Measurements from ENCODE around the gene SOAT2. TPM values are rescaled to one million over a fixed set of nuclear protein-coding genes. Genes with fewer than 3 reads are reported as not detected.

The SOAT2 gene
- polyA plus RNA-seq, 1 donor = 126 TPM

DNA sequence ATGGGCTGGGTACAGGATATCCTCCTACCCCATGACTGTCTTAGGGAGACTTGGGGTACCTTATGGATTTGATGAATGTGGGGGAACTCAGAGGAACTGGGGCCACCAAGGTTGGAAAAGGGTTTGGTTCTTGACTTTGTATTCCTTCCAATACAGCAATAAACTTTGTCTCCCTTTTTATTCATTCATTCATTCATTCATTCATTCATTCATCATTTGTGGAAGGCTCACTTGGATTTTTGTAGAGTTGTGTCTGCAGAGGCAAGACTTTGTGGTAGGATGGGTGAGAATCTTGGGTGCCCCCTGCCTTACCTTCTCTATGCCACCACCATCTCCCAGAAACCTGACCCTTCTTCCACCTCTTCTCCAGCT, 21.1 kb downstream of the SOAT2 start:
- Histone ChIP-seq H3K36me3 (ENCODE audit: control insufficient read depth, insufficient read depth, low read length) (peaks cover 21% of the 10 kb centered on the region), H3K27me3 (ENCODE audit: control insufficient read depth, insufficient read depth, low read length) (no peaks in the 10 kb centered on the region), H3K4me3 (ENCODE audit: low read length) (no peak overlapping the region), H3K27ac (ENCODE audit: low read length) (no peak overlapping the region), H3K9me3 (ENCODE audit: control insufficient read depth, low read depth, low read length) (no peaks in the 10 kb centered on the region), H3K4me1 (ENCODE audit: control insufficient read depth, insufficient read depth, low read length) (no peaks in the 10 kb centered on the region)
- no peak for DNase-seq

GRCh38 chr12:53127169-53127568, 23.9 kb downstream of the SOAT2 start:
- no peak overlapping the region for H3K4me3 ChIP-seq (ENCODE audit: low read length)
- no peaks in the 10 kb centered on the region for H3K4me1 ChIP-seq (ENCODE audit: control insufficient read depth, insufficient read depth, low read length)
- no CpG with 5 or more reads among the region's 1 CpG for WGBS (ENCODE audit: insufficient coverage, low lambda C conversion rate)
- no peak overlapping the region for H3K27ac ChIP-seq (ENCODE audit: low read length)
- DNase-seq = no peak
- peaks cover 16% of the 10 kb centered on the region for H3K36me3 ChIP-seq (ENCODE audit: control insufficient read depth, insufficient read depth, low read length)
- no peaks in the 10 kb centered on the region for H3K9me3 ChIP-seq (ENCODE audit: control insufficient read depth, low read depth, low read length)
- no peaks in the 10 kb centered on the region for H3K27me3 ChIP-seq (ENCODE audit: control insufficient read depth, insufficient read depth, low read length)

DNA sequence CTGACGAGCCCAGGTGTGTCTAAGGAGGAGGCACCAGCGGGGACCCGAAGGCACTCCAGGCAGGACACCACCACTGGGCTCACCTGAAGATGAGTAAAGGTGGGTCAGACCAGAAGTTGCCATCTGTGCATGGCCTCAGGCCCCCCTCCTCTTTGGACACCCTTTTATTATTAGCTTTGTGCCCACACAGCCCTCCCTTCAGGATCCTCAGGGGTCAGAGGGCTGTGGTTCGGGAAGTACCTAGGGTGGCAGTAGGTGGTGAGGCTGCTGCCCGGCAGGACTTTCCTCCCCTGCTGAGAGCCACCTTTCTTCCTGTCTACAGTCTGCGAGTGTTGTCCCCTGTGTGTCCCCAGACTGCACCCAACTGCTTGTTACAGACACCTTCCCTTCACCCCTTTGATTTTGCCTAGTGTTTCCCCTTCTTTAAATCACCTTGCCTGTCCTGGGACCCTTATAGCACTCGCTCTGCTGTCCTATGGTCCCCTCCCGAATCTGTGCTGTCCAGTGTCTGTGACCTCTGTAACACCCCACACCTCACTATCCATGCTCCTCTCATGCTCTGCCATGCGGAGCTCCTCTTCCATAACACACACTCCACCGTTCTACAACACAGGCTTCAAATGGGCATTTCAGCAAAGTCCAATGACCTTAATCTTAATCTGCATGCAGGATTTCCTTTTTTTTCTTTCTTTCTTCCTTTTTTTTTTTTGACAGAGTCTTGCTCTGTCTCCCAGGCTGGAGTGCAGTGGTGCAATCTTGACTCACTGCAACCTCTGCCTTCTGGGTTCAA, 25.7 kb downstream of the SOAT2 start:
- H3K4me1 ChIP-seq (ENCODE audit: control insufficient read depth, insufficient read depth, low read length) = no peaks in the 10 kb centered on the region
- 91% methylated on average over 4 of the region's 10 CpGs for WGBS (ENCODE audit: insufficient coverage, low lambda C conversion rate)
- no peaks in the 10 kb centered on the region for H3K9me3 ChIP-seq (ENCODE audit: control insufficient read depth, low read depth, low read length)
- peaks cover 8% of the 10 kb centered on the region for H3K36me3 ChIP-seq (ENCODE audit: control insufficient read depth, insufficient read depth, low read length)
- H3K27ac ChIP-seq (ENCODE audit: low read length) = no peak overlapping the region
- DNase-seq = no peak
- no peaks in the 10 kb centered on the region for H3K27me3 ChIP-seq (ENCODE audit: control insufficient read depth, insufficient read depth, low read length)
- no peak overlapping the region for H3K4me3 ChIP-seq (ENCODE audit: low read length)

- Histone ChIP-seq H3K27ac (ENCODE audit: low read length) (no peak overlapping the region), H3K27me3 (ENCODE audit: control insufficient read depth, insufficient read depth, low read length) (no peaks in the 10 kb centered on the region), H3K4me3 (ENCODE audit: low read length) (no peak overlapping the region), H3K36me3 (ENCODE audit: control insufficient read depth, insufficient read depth, low read length) (no peaks in the 10 kb centered on the region), H3K9me3 (ENCODE audit: control insufficient read depth, low read depth, low read length) (peaks cover 7% of the 10 kb centered on the region), H3K4me1 (ENCODE audit: control insufficient read depth, insufficient read depth, low read length) (no peaks in the 10 kb centered on the region)
- no peak for DNase-seq
- WGBS (ENCODE audit: insufficient coverage, low lambda C conversion rate) = no CpG with 5 or more reads among the region's 2 CpGs
Observed at GRCh38 chr12:53131844-53132243, 28.6 kb downstream of the SOAT2 start.

GRCh38 chr12:53133722-53134121, 30.4 kb downstream of the SOAT2 start:
- Histone ChIP-seq H3K27me3 (ENCODE audit: control insufficient read depth, insufficient read depth, low read length) (no peaks in the 10 kb centered on the region), H3K4me3 (ENCODE audit: low read length) (no peak overlapping the region), H3K9me3 (ENCODE audit: control insufficient read depth, low read depth, low read length) (peaks cover 9% of the 10 kb centered on the region), H3K36me3 (ENCODE audit: control insufficient read depth, insufficient read depth, low read length) (no peaks in the 10 kb centered on the region), H3K4me1 (ENCODE audit: control insufficient read depth, insufficient read depth, low read length) (no peaks in the 10 kb centered on the region), H3K27ac (ENCODE audit: low read length) (no peak overlapping the region)
- DNase-seq = no peak
- 89% methylated on average over 3 of the region's 3 CpGs for WGBS (ENCODE audit: insufficient coverage, low lambda C conversion rate)

DNA sequence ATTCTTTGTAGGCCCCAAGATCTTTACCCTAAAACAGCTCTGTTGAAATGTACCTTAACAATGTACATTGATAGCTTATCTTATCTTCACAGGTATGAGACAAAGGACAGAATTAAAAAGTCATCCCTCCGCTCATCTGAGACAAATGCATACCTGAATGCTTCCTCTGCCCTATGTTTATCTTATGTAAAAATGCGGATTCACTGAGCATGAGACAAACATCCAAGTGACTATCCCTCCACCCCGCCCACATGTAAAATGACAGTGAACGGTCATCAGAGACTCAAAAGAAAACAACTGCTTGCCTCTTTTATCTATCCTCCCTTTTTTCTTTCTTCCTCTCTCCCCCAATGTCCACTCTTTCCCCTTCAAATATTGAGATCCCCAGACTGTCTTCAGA, 40.1 kb downstream of the SOAT2 start:
- H3K27me3 ChIP-seq (ENCODE audit: control insufficient read depth, insufficient read depth, low read length) = no peaks in the 10 kb centered on the region
- peaks cover 6% of the 10 kb centered on the region for H3K9me3 ChIP-seq (ENCODE audit: control insufficient read depth, low read depth, low read length)
- H3K36me3 ChIP-seq (ENCODE audit: control insufficient read depth, insufficient read depth, low read length) = no peaks in the 10 kb centered on the region
- H3K27ac ChIP-seq (ENCODE audit: low read length) = no peak overlapping the region
- peaks cover 9% of the 10 kb centered on the region for H3K4me1 ChIP-seq (ENCODE audit: control insufficient read depth, insufficient read depth, low read length)
- H3K4me3 ChIP-seq (ENCODE audit: low read length) = no peak overlapping the region
- WGBS (ENCODE audit: insufficient coverage, low lambda C conversion rate) = 28% methylated on average over 2 of the region's 4 CpGs
- peak in 1 of 2 donors; percentile 22 for DNase-seq

DNA sequence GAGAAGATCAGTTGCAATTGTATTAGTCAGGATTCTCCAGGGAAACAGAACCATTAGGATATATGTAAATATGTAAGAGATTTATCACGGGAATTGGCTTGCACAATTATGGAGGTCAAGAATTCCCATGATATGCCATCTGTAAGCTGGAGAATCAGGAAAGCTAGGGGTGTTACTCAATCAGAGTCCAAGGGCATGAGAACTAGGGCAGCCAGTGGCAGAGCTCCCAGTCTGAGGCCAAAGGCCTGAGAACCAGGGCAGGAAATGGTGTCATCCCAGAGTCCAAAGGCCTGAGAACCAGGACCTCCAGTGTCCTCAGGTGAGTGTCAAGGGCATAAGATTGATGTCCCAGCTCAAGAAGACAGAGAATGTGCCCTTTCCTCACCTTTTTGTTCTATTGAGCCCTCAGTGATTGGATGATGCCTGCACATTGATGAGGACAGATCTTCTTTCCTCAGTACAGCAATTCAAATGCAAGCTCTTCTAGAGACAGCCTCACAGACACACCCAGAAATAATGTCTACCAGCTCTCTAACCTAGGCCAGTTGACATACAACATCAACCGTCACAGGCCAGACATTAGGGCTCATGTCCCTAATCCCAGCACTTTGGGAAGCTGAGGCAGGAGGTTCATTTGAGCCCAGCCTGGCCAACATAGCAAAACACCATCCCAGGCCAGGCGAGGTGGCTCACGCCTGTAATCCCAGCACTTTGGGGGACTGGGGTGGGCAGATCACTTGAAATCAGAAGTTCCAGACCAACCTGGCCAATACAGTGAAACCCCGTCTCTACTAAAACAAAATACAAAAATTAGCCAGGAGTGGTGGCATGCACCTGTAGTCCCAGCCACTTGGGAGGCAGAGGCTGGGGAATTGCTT, 42.3 kb downstream of the SOAT2 start:
- no CpG with 5 or more reads among the region's 5 CpGs for WGBS (ENCODE audit: insufficient coverage, low lambda C conversion rate)
- Histone ChIP-seq H3K4me1 (ENCODE audit: control insufficient read depth, insufficient read depth, low read length) (peaks cover 9% of the 10 kb centered on the region), H3K36me3 (ENCODE audit: control insufficient read depth, insufficient read depth, low read length) (no peaks in the 10 kb centered on the region), H3K4me3 (ENCODE audit: low read length) (no peak overlapping the region), H3K9me3 (ENCODE audit: control insufficient read depth, low read depth, low read length) (no peaks in the 10 kb centered on the region), H3K27me3 (ENCODE audit: control insufficient read depth, insufficient read depth, low read length) (no peaks in the 10 kb centered on the region), H3K27ac (ENCODE audit: low read length) (peak overlapping the region; percentile 35)
- DNase-seq = peak; percentile 90 to 94

- peaks cover 9% of the 10 kb centered on the region for H3K4me1 ChIP-seq (ENCODE audit: control insufficient read depth, insufficient read depth, low read length)
- no peaks in the 10 kb centered on the region for H3K27me3 ChIP-seq (ENCODE audit: control insufficient read depth, insufficient read depth, low read length)
- no peaks in the 10 kb centered on the region for H3K9me3 ChIP-seq (ENCODE audit: control insufficient read depth, low read depth, low read length)
- WGBS (ENCODE audit: insufficient coverage, low lambda C conversion rate) = no CpG with 5 or more reads among the region's 5 CpGs
- H3K36me3 ChIP-seq (ENCODE audit: control insufficient read depth, insufficient read depth, low read length) = no peaks in the 10 kb centered on the region
- no peak overlapping the region for H3K4me3 ChIP-seq (ENCODE audit: low read length)
- H3K27ac ChIP-seq (ENCODE audit: low read length) = no peak overlapping the region
- no peak for DNase-seq
Observed at GRCh38 chr12:53147181-53147580, 43.9 kb downstream of the SOAT2 start.

DNA sequence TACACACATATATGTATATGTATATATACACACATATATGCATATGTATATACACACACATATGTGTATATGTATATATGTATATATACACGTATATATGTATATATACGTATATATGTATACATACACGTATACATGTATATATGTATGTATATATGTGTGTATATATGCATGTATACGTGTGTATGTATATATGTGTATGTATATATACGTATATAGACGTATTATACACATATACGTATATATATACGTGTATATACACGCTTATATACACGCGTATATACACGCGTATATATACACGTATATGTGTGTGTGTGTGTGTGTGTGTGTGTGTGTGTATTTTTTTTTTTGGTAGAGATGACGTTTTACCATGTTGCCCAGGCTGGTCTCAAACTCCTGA, 44.4 kb downstream of the SOAT2 start:
- Histone ChIP-seq H3K9me3 (ENCODE audit: control insufficient read depth, low read depth, low read length) (no peaks in the 10 kb centered on the region), H3K4me3 (ENCODE audit: low read length) (no peak overlapping the region), H3K4me1 (ENCODE audit: control insufficient read depth, insufficient read depth, low read length) (peaks cover 9% of the 10 kb centered on the region), H3K27me3 (ENCODE audit: control insufficient read depth, insufficient read depth, low read length) (no peaks in the 10 kb centered on the region), H3K27ac (ENCODE audit: low read length) (no peak overlapping the region), H3K36me3 (ENCODE audit: control insufficient read depth, insufficient read depth, low read length) (no peaks in the 10 kb centered on the region)
- WGBS (ENCODE audit: insufficient coverage, low lambda C conversion rate) = no CpG with 5 or more reads among the region's 15 CpGs
- DNase-seq = no peak

DNA sequence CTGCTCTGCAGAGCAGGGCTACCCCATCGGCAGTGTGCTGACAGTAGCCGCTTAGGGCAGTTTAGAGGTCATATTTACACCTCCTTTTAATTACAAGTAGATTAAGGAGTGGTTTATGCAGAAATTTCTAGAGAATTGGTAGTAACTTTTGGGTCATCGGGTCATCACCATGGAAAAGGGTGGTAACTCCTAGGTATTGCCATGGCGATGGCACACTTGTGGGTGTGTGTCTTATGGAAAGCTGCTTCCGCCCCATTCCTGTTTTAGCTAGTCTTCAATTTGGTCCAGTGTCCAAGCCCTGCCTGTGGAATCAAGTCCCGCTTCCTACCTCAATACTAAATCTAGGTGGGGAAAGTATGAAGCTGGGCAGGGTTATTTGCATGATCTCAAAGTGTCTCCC, 47.8 kb downstream of the SOAT2 start:
- WGBS (ENCODE audit: insufficient coverage, low lambda C conversion rate) = no CpG with 5 or more reads among the region's 6 CpGs

More for the DNA sequence above, 47.8 kb downstream of the SOAT2 start:
- H3K9me3 ChIP-seq (ENCODE audit: control insufficient read depth, low read depth, low read length) = no peaks in the 10 kb centered on the region
- H3K27me3 ChIP-seq (ENCODE audit: control insufficient read depth, insufficient read depth, low read length) = no peaks in the 10 kb centered on the region
- H3K4me1 ChIP-seq (ENCODE audit: control insufficient read depth, insufficient read depth, low read length) = peaks cover under 1% of the 10 kb centered on the region
- H3K27ac ChIP-seq (ENCODE audit: low read length) = no peak overlapping the region
- H3K36me3 ChIP-seq (ENCODE audit: control insufficient read depth, insufficient read depth, low read length) = no peaks in the 10 kb centered on the region
- no peak for DNase-seq
- no peak overlapping the region for H3K4me3 ChIP-seq (ENCODE audit: low read length)

Data from large intestine (tissue), 3 donors.